ENCODE data around the gene GEMIN7. TPM values are rescaled to one million over a fixed set of nuclear protein-coding genes. Genes with fewer than 3 reads are reported as not detected.

The GEMIN7 gene
- total RNA-seq, 3 donors from 2014 or later: 14.4 to 22.6 (median 21.8) TPM

GRCh38 chr19:45138303-45138751 lies 59.3 kb downstream of the GEMIN7 start:
- intact Hi-C loops (cut with DNase I, micrococcal nuclease): no loop called here
- no peak for ATAC-seq

GRCh38 chr19:45139286-45140143 lies 60.5 kb downstream of the GEMIN7 start:
- no peaks in the 10 kb centered on the region for H3K36me3 ChIP-seq (ENCODE audit: low read depth)
- H3K4me3 ChIP-seq: no peak overlapping the region
- no peaks in the 10 kb centered on the region for H3K9me3 ChIP-seq
- DNase-seq (no peak), ATAC-seq (no peak)
- no peak for TF ChIP-seq CTCF (IDR thresholded peaks at IDR 0.05)
- intact Hi-C loops (cut with DNase I, micrococcal nuclease): no loop called here
- H3K4me1 ChIP-seq (ENCODE audit: low read depth): no peaks in the 10 kb centered on the region

More at GRCh38 chr19:45138303-45138751, 59.3 kb downstream of the GEMIN7 start:
- H3K9me3 ChIP-seq: no peaks in the 10 kb centered on the region
- H3K4me3 ChIP-seq: no peak overlapping the region
- H3K36me3 ChIP-seq (ENCODE audit: low read depth): no peaks in the 10 kb centered on the region
- DNase-seq: no peak
- no peaks in the 10 kb centered on the region for H3K4me1 ChIP-seq (ENCODE audit: low read depth)
- no peak for TF ChIP-seq CTCF (IDR thresholded peaks at IDR 0.05)

DNA sequence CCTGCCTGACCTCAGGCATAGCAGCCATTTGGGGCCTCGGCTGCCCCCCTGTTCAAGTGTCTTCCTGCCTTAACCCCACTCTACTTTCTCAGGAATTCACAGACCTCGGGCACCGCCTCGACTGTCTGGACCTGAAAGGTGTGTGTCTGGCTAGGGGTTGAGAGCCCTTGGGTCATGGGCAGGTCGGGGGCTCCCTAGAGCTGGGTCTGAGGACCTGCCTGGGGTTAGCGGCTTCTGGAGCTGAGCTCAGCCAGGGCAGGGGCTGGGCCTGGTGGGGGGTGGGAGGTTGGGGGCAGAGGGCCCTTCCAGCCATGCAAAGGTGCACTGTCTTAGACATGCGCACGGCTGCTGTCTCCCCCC lies 61.1 kb downstream of the GEMIN7 start:
- Histone ChIP-seq H3K4me1 (ENCODE audit: low read depth) (no peaks in the 10 kb centered on the region), H3K9me3 (no peaks in the 10 kb centered on the region), H3K4me3 (no peak overlapping the region), H3K36me3 (ENCODE audit: low read depth) (no peaks in the 10 kb centered on the region)
- ATAC-seq: no peak
- DNase-seq: no peak
- no peak for TF ChIP-seq CTCF (IDR thresholded peaks at IDR 0.05)
- intact Hi-C loops (cut with DNase I, micrococcal nuclease): no loop called here

DNA sequence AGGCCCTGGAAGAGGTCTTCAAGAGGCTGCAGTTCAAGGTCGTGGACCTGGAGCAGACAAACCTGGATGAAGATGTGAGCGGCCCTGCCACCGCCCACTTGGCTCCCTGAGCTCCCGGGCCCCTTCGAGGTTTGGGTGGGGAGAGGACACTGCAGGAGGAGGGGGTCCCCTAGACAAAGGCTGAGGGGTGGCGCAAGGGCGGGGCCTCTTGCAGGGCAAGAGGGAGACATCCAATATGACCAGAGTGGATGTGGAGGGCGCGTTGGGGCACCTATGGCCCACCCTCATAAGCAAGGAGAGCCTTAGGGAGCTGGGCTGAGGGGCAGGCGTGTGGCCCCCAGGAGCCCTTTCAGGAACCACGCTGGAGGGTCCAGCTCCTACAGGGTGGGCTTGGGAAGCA lies 61.5 kb downstream of the GEMIN7 start:
- DNase-seq (no peak), ATAC-seq (no peak)
- Histone ChIP-seq H3K36me3 (ENCODE audit: low read depth) (no peaks in the 10 kb centered on the region), H3K4me3 (no peak overlapping the region), H3K9me3 (no peaks in the 10 kb centered on the region), H3K4me1 (ENCODE audit: low read depth) (no peaks in the 10 kb centered on the region)
- TF ChIP-seq CTCF (IDR thresholded peaks at IDR 0.05): no peak
- intact Hi-C loops (cut with DNase I, micrococcal nuclease): no loop called here

Other genes starting within 250 kb of the GEMIN7 start
- 100 to 1,000 TPM in 1 of 3 donors, 10 to 100 TPM in 2; 65.3 to 109 (median 98.8) TPM for gene NECTIN2, start 233.0 kb upstream of the GEMIN7 start, total RNA-seq
- 10 to 100 TPM; 47.9 to 82.6 (median 53.5) TPM for gene TOMM40, start 188.0 kb upstream of the GEMIN7 start, total RNA-seq
- gene APOE, start 173.5 kb upstream of the GEMIN7 start, total RNA-seq: 10 to 100 TPM; 32.7 to 74.6 (median 46.2) TPM
- gene APOC1, start 164.7 kb upstream of the GEMIN7 start, total RNA-seq: 10 to 100 TPM in 1 of 3 donors, 1 to 10 TPM in 2; 3.6 to 12.7 (median 9.8) TPM
- gene APOC4, start 137.0 kb upstream of the GEMIN7 start, total RNA-seq: not detected
- gene APOC2, start 133.2 kb upstream of the GEMIN7 start, total RNA-seq: 1 to 10 TPM in 1 of 3 donors, under 1 TPM in 2; 0.80 to 1.6 (median 0.98) TPM
- gene CLPTM1, start 123.9 kb upstream of the GEMIN7 start, total RNA-seq: 100 to 1,000 TPM in 2 of 3 donors, 10 to 100 TPM in 1; 98.3 to 125 (median 114) TPM
- gene RELB, start 77.8 kb upstream of the GEMIN7 start, total RNA-seq: 10 to 100 TPM; 20.9 to 30.3 (median 21.1) TPM
- 100 to 1,000 TPM in 1 of 3 donors, 10 to 100 TPM in 2; 79.4 to 113 (median 93.2) TPM for gene CLASRP, start 40.2 kb upstream of the GEMIN7 start, total RNA-seq
- gene ZNF296, start 2.8 kb upstream of the GEMIN7 start, total RNA-seq: 1 to 10 TPM; 2.8 to 5.0 (median 4.9) TPM
- gene PPP1R37, start 13.9 kb downstream of the GEMIN7 start, total RNA-seq: 10 to 100 TPM; 27.2 to 33.6 (median 31.7) TPM
- not detected for gene NKPD1, start 81.7 kb downstream of the GEMIN7 start, total RNA-seq
- 10 to 100 TPM; 29.0 to 45.1 (median 37.4) TPM for gene TRAPPC6A, start 99.0 kb downstream of the GEMIN7 start, total RNA-seq
- 10 to 100 TPM in 2 of 3 donors, 1 to 10 TPM in 1; 9.8 to 12.3 (median 11.6) TPM for gene BLOC1S3, start 99.5 kb downstream of the GEMIN7 start, total RNA-seq
- 1 to 10 TPM in 2 of 3 donors, under 1 TPM in 1; 0.70 to 1.4 (median 1.2) TPM for gene EXOC3L2, start 166.1 kb downstream of the GEMIN7 start, total RNA-seq
- gene MARK4, start 172.0 kb downstream of the GEMIN7 start, total RNA-seq: 10 to 100 TPM; 15.7 to 34.6 (median 17.0) TPM
- 1 to 10 TPM; 1.1 to 2.0 (median 1.6) TPM for gene CKM, start 243.6 kb downstream of the GEMIN7 start, total RNA-seq